ENCODE results near the gene CELF6.

The CELF6 gene

GRCh38 chr15:72331021-72331420 is 11.1 kb upstream of the CELF6 start:
- Histone ChIP-seq H3K4me3 (ENCODE audit: low read length, poor library complexity, severe bottlenecking) (no peak overlapping the region), H3K4me1 (ENCODE audit: insufficient read depth, low read length, poor library complexity, severe bottlenecking) (no peaks in the 10 kb centered on the region), H4K20me1 (ENCODE audit: insufficient read depth, low read length, poor library complexity, severe bottlenecking) (no peaks in the 10 kb centered on the region), H2AFZ (ENCODE audit: low read length) (no peak overlapping the region), H3K27me3 (ENCODE audit: insufficient read depth, low read length, poor library complexity, severe bottlenecking) (no peaks in the 10 kb centered on the region), H3K4me2 (ENCODE audit: low read depth, low read length, poor library complexity, severe bottlenecking) (no peak overlapping the region), H3K9me2 (replicated peaks; ENCODE audit: low read depth, low read length) (no peaks in the 10 kb centered on the region), H3K36me3 (ENCODE audit: insufficient read depth, low read length) (no peaks in the 10 kb centered on the region), H3K9ac (ENCODE audit: low read depth, low read length, poor library complexity, severe bottlenecking) (no peak overlapping the region), H3K9me3 (ENCODE audit: insufficient read depth, low read depth, low read length) (no peaks in the 10 kb centered on the region), H3K79me2 (ENCODE audit: insufficient read depth, low read length) (no peaks in the 10 kb centered on the region), H3F3A (ENCODE audit: low read depth) (no peaks in the 10 kb centered on the region)
- no peak for TF ChIP-seq CTCF (conservative IDR thresholded peaks at IDR 0.05; ENCODE audit: low read length)
- no peak for TF ChIP-seq EZH2phosphoT487 (IDR thresholded peaks at IDR 0.05; ENCODE audit: borderline replicate concordance)

- Histone ChIP-seq H3K27me3 (ENCODE audit: insufficient read depth, low read length, poor library complexity, severe bottlenecking) (no peaks in the 10 kb centered on the region), H3K9me3 (ENCODE audit: insufficient read depth, low read depth, low read length) (no peaks in the 10 kb centered on the region), H3K79me2 (ENCODE audit: insufficient read depth, low read length) (no peaks in the 10 kb centered on the region), H4K20me1 (ENCODE audit: insufficient read depth, low read length, poor library complexity, severe bottlenecking) (no peaks in the 10 kb centered on the region), H3K9me2 (replicated peaks; ENCODE audit: low read depth, low read length) (no peaks in the 10 kb centered on the region), H3K4me2 (ENCODE audit: low read depth, low read length, poor library complexity, severe bottlenecking) (no peak overlapping the region), H2AFZ (ENCODE audit: low read length) (no peak overlapping the region), H3K4me3 (ENCODE audit: low read length, poor library complexity, severe bottlenecking) (no peak overlapping the region), H3K9ac (ENCODE audit: low read depth, low read length, poor library complexity, severe bottlenecking) (no peak overlapping the region), H3K36me3 (ENCODE audit: insufficient read depth, low read length) (no peaks in the 10 kb centered on the region), H3F3A (ENCODE audit: low read depth) (no peaks in the 10 kb centered on the region), H3K4me1 (ENCODE audit: insufficient read depth, low read length, poor library complexity, severe bottlenecking) (no peaks in the 10 kb centered on the region)
- TF ChIP-seq CTCF (conservative IDR thresholded peaks at IDR 0.05; ENCODE audit: low read length) = no peak
- no peak for TF ChIP-seq EZH2phosphoT487 (IDR thresholded peaks at IDR 0.05; ENCODE audit: borderline replicate concordance)
Observed at GRCh38 chr15:72323752-72324151, 3.8 kb upstream of the CELF6 start.

GRCh38 chr15:72319360-72319984 is 485 bp downstream of the CELF6 start:
- no peaks in the 10 kb centered on the region for H3K27me3 ChIP-seq (ENCODE audit: insufficient read depth, low read length, poor library complexity, severe bottlenecking)
- no peak overlapping the region for H3K4me2 ChIP-seq (ENCODE audit: low read depth, low read length, poor library complexity, severe bottlenecking)

More at GRCh38 chr15:72319360-72319984, 485 bp downstream of the CELF6 start:
- Histone ChIP-seq H2AFZ (ENCODE audit: low read length) (no peak overlapping the region), H3K9ac (ENCODE audit: low read depth, low read length, poor library complexity, severe bottlenecking) (no peak overlapping the region), H3F3A (ENCODE audit: low read depth) (no peaks in the 10 kb centered on the region), H3K36me3 (ENCODE audit: insufficient read depth, low read length) (no peaks in the 10 kb centered on the region), H3K9me2 (replicated peaks; ENCODE audit: low read depth, low read length) (no peaks in the 10 kb centered on the region), H3K79me2 (ENCODE audit: insufficient read depth, low read length) (no peaks in the 10 kb centered on the region), H4K20me1 (ENCODE audit: insufficient read depth, low read length, poor library complexity, severe bottlenecking) (no peaks in the 10 kb centered on the region), H3K4me1 (ENCODE audit: insufficient read depth, low read length, poor library complexity, severe bottlenecking) (no peaks in the 10 kb centered on the region), H3K4me3 (ENCODE audit: low read length, poor library complexity, severe bottlenecking) (no peak overlapping the region), H3K9me3 (ENCODE audit: insufficient read depth, low read depth, low read length) (no peaks in the 10 kb centered on the region)
- TF ChIP-seq CTCF (conservative IDR thresholded peaks at IDR 0.05; ENCODE audit: low read length) (no peak), EZH2phosphoT487 (IDR thresholded peaks at IDR 0.05; ENCODE audit: borderline replicate concordance) (no peak)
